ENCODE measurements around the gene SCAF8.
"Not testable (repeated sequence)": the region's sequence is repeated elsewhere in the genome, so short reads cannot be mapped to it uniquely, and the experiment has no call there.

Gene SCAF8

GRCh38 chr6:154779157-154779556 is 45.9 kb downstream of the SCAF8 start:
- in situ Hi-C loops (cut with MboI; ENCODE audit: low sequenced_read_pairs) = not testable (repeated sequence)

GRCh38 chr6:154782193-154782592 is 49.0 kb downstream of the SCAF8 start:
- in situ Hi-C loops (cut with MboI; ENCODE audit: low sequenced_read_pairs) = no loop called here

- in situ Hi-C loops (cut with MboI; ENCODE audit: low sequenced_read_pairs) = no loop called here
Measured at GRCh38 chr6:154783229-154783628, 50.0 kb downstream of the SCAF8 start.

GRCh38 chr6:154785075-154785474 is 51.9 kb downstream of the SCAF8 start:
- in situ Hi-C loops (cut with MboI; ENCODE audit: low sequenced_read_pairs) = no loop called here

- in situ Hi-C loops (cut with MboI; ENCODE audit: low sequenced_read_pairs) = no loop called here
Measured at GRCh38 chr6:154786144-154786868, 53.1 kb downstream of the SCAF8 start.

- in situ Hi-C loops (cut with MboI; ENCODE audit: low sequenced_read_pairs) = no loop called here
Measured at GRCh38 chr6:154791556-154792317, 58.5 kb downstream of the SCAF8 start.

GRCh38 chr6:154792325-154792724 is 59.1 kb downstream of the SCAF8 start:
- in situ Hi-C loops (cut with MboI; ENCODE audit: low sequenced_read_pairs) = no loop called here

- in situ Hi-C loops (cut with MboI; ENCODE audit: low sequenced_read_pairs) = no loop called here
Measured at GRCh38 chr6:154792761-154793160, 59.5 kb downstream of the SCAF8 start.

- in situ Hi-C loops (cut with MboI; ENCODE audit: low sequenced_read_pairs) = no loop called here
Measured at GRCh38 chr6:154796484-154796883, 63.3 kb downstream of the SCAF8 start.

GRCh38 chr6:154797857-154798256 is 64.6 kb downstream of the SCAF8 start:
- in situ Hi-C loops (cut with MboI; ENCODE audit: low sequenced_read_pairs) = no loop called here

- in situ Hi-C loops (cut with MboI; ENCODE audit: low sequenced_read_pairs) = loop anchor here (10.0 kb wide), 1 partner anchor 126 kb away; no protein-coding TSS in a partner anchor
Measured at GRCh38 chr6:154800338-154800737, 67.1 kb downstream of the SCAF8 start.

GRCh38 chr6:154805288-154805911 is 72.2 kb downstream of the SCAF8 start:
- in situ Hi-C loops (cut with MboI; ENCODE audit: low sequenced_read_pairs) = loop anchor here (10.0 kb wide), 1 partner anchor 131 kb away; no protein-coding TSS in a partner anchor

GRCh38 chr6:154806804-154807203 is 73.6 kb downstream of the SCAF8 start:
- in situ Hi-C loops (cut with MboI; ENCODE audit: low sequenced_read_pairs) = loop anchor here (10.0 kb wide), 1 partner anchor 132 kb away; no protein-coding TSS in a partner anchor

- in situ Hi-C loops (cut with MboI; ENCODE audit: low sequenced_read_pairs) = not testable (repeated sequence)
Measured at GRCh38 chr6:154811663-154812062, 78.4 kb downstream of the SCAF8 start.

- in situ Hi-C loops (cut with MboI; ENCODE audit: low sequenced_read_pairs) = no loop called here
Measured at GRCh38 chr6:154814063-154814462, 80.8 kb downstream of the SCAF8 start.

GRCh38 chr6:154815938-154816820 is 83.0 kb downstream of the SCAF8 start:
- in situ Hi-C loops (cut with MboI; ENCODE audit: low sequenced_read_pairs) = no loop called here

GRCh38 chr6:154821099-154821498 is 87.9 kb downstream of the SCAF8 start:
- in situ Hi-C loops (cut with MboI; ENCODE audit: low sequenced_read_pairs) = no loop called here

- in situ Hi-C loops (cut with MboI; ENCODE audit: low sequenced_read_pairs) = no loop called here
Measured at GRCh38 chr6:154821638-154822037, 88.4 kb downstream of the SCAF8 start.

- in situ Hi-C loops (cut with MboI; ENCODE audit: low sequenced_read_pairs) = no loop called here
Measured at GRCh38 chr6:154822947-154823558, 89.8 kb downstream of the SCAF8 start.

GRCh38 chr6:154824076-154824475 is 90.9 kb downstream of the SCAF8 start:
- in situ Hi-C loops (cut with MboI; ENCODE audit: low sequenced_read_pairs) = no loop called here

All from HL-60/S4 treated with phorbol 12-myristate 13-acetate at 8.2 ng/mL for 4 days and 3 days (cell line).